ENCODE measurements around the gene POLK. TPM values are rescaled to one million over a fixed set of nuclear protein-coding genes. Genes with fewer than 3 reads are reported as not detected.
A peak's percentile ranks its signal among the peaks of the same experiment; 100 is the strongest.

POLK gene
- 16.0 and 20.1 TPM in 2 replicates for total RNA-seq (2014; rRNA removed; shearing (Covaris generic))
- 29.5 and 30.0 TPM in 2 replicates for total RNA-seq (2022)
- Bru-seq, nascent RNA: percentile 84 among the genes with signal in this experiment
- percentile 78 among the genes with signal in this experiment for BruChase-seq, experiment 1, labeled RNA remaining after a 6-hour chase
- BruChase-seq, experiment 2, labeled RNA remaining after a 2-hour chase: percentile 80 among the genes with signal in this experiment
- long read RNA-seq, full-length matches to known transcripts: 4 of 24 reads
- long read RNA-seq, partial matches to known transcripts: 7 of 24 reads
- long read RNA-seq, other reads (novel, unspliced or antisense): 13 of 24 reads

- intact Hi-C loops (cut with micrococcal nuclease; ENCODE audit: unreplicated experiment): loop anchor here (1.0 to 2.0 kb wide), 2 partner anchors 175 to 206 kb away; partner anchors contain the start of genes HMGCR and POC5
- Histone ChIP-seq H3K9me2 (ENCODE audit: insufficient read depth, low read length) (no peaks in the 10 kb centered on the region; the same call in 1 of the 2 replicates), H3K4me1 (ENCODE audit: insufficient read depth, low read length, poor library complexity, severe bottlenecking) (peaks cover 50% of the 10 kb centered on the region), H3K9me3 (ENCODE audit: low read length) (peaks cover 18% of the 10 kb centered on the region; the same call in 1 of the 2 replicates), H2AFZ (ENCODE audit: low read length) (peak within 1 kb of the TSS; percentile 67), H3K27ac (ENCODE audit: low read depth, low read length, poor library complexity, severe bottlenecking) (peak within 1 kb of the TSS; percentile 60), H3K4me3 (ENCODE audit: low read depth, low read length, poor library complexity, severe bottlenecking) (peak within 1 kb of the TSS; percentile 91), H3K79me2 (ENCODE audit: insufficient read depth, low read depth, low read length) (peaks cover 92% of the 10 kb centered on the region), H4K20me1 (ENCODE audit: insufficient read depth, low read length) (peaks cover 16% of the 10 kb centered on the region; the same call in 1 of the 2 replicates), H3K36me3 (ENCODE audit: insufficient read depth, low read length) (peaks cover 13% of the 10 kb centered on the region), H3K4me2 (ENCODE audit: low read length) (peak within 1 kb of the TSS; percentile 99)
- no peak for TF ChIP-seq EZH2phosphoT487 (IDR thresholded peaks at IDR 0.05; ENCODE audit: borderline replicate concordance, low read depth, low read length)
- no peak for TF ChIP-seq CTCF (conservative IDR thresholded peaks at IDR 0.05; ENCODE audit: low read length)
- ChIA-PET CTCF (ENCODE audit: unreplicated experiment) (no interaction called here), POLR2A (interaction anchor here (0.5 to 2.5 kb wide), 15 partner anchors 9 to 1115 kb away, joined by 3 to 9 read pairs (median 3); partner anchors contain the start of gene HMGCR)
- DNase-seq (ENCODE audit: low spot score): peak; percentile 96
- no TSS peak for BruUV-seq (replicated peaks)
Observed at GRCh38 chr5:75511435-75512382, at the start of gene POLK, which contains the start of gene CERT1. Gene POLK, plus strand, starts transcription at chr5:75511891. Gene CERT1, minus strand, starts transcription at chr5:75511629. Its CDS starts 422 bp downstream, at chr5:75511207.

- intact Hi-C loops (cut with micrococcal nuclease; ENCODE audit: unreplicated experiment): no loop called here
Observed at GRCh38 chr5:75463726-75464125, 48.0 kb upstream of the POLK start.

More at GRCh38 chr5:75463726-75464125, 48.0 kb upstream of the POLK start:
- Histone ChIP-seq H2AFZ (ENCODE audit: low read length) (no peak overlapping the region), H3K9me3 (ENCODE audit: low read length) (peaks cover 12% of the 10 kb centered on the region; the same call in 1 of the 2 replicates), H3K79me2 (ENCODE audit: insufficient read depth, low read depth, low read length) (peaks cover 31% of the 10 kb centered on the region; the same call in 1 of the 2 replicates), H3K4me1 (ENCODE audit: insufficient read depth, low read length, poor library complexity, severe bottlenecking) (peaks cover 29% of the 10 kb centered on the region), H3K36me3 (ENCODE audit: insufficient read depth, low read length) (peaks cover 12% of the 10 kb centered on the region), H3K27ac (ENCODE audit: low read depth, low read length, poor library complexity, severe bottlenecking) (no peak overlapping the region), H3K4me3 (ENCODE audit: low read depth, low read length, poor library complexity, severe bottlenecking) (no peak overlapping the region), H4K20me1 (ENCODE audit: insufficient read depth, low read length) (no peaks in the 10 kb centered on the region), H3K4me2 (ENCODE audit: low read length) (no peak overlapping the region), H3K9me2 (ENCODE audit: insufficient read depth, low read length) (no peaks in the 10 kb centered on the region)
- TF ChIP-seq CTCF (conservative IDR thresholded peaks at IDR 0.05; ENCODE audit: low read length) (no peak), EZH2phosphoT487 (IDR thresholded peaks at IDR 0.05; ENCODE audit: borderline replicate concordance, low read depth, low read length) (no peak)
- peak; percentile 12 for DNase-seq (ENCODE audit: low spot score)
- ChIA-PET POLR2A (no interaction called here), CTCF (ENCODE audit: unreplicated experiment) (no interaction called here)
- no TSS peak for BruUV-seq (replicated peaks)
